HG02852 (cell line): ENCODE measurements around the gene NHS.

Source experiments
- ATAC-seq: cut with Tn5 transposase; IDR thresholded peaks from one replicate; pipeline ENCODE4 v1.9.1; 2021; ENCODE audit warnings: mild to moderate bottlenecking, moderate library complexity; ENCODE audit not compliant: unreplicated experiment

Gene NHS

DNA sequence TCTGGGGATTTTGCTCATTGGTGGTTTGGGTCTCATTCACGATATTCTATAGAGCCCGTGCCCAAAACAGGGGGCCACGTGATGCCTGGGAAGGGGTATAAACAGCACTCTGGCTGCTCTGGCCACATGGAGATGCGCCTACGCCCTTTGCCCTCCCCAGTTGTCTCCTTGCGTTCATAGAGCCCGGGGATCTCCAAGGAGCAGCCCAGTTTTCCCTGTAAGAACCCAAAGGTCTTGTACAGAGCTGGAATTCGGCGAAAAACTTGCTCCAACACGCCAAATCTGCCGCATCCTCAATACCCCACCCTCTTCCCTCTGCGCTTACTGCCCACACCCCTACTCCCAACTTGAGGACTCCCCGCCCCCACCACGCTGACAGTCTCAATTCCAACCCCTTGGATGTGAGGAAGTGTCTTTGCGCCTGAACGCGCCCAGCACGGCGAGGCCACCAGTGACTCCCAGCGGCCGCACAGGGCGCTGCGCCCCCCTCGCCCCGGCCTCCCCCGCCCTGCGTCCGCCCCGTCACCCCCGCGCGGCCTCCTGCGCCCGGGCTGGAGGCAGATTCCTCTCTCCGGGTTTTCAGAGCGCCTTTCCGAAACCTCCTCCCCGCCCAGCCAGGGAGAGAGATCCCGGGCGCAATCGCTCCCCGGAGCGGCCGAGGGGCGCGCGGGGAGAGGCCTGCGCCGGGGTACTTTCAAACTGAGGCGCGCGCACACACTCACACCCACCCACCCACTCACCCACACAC, at the start of gene NHS:
NHS (plus strand) TSS at position 582 of the 748 bp plus-strand sequence. CDS start 558 bp downstream, outside the sequence.
- ATAC-seq = no peak

DNA sequence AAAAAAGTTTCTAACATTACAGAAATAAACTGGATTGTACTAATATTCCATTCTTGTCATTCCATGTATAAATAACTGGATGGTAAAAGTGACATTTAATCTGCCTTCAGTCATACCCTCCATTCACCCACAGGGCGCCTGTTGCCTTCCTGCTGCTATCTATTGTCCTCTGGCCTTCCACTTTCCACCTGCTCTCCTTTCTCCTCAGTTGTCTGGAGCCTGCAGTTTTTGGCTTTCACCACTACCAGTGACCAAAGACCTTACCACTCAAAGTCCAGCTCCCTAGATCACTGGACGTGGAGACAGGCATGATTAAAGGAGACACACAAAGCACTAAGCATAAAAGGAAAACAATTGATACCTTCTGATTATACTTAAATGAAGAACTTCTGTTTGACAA, 46.2 kb upstream of the NHS start:
- ATAC-seq = no peak

DNA sequence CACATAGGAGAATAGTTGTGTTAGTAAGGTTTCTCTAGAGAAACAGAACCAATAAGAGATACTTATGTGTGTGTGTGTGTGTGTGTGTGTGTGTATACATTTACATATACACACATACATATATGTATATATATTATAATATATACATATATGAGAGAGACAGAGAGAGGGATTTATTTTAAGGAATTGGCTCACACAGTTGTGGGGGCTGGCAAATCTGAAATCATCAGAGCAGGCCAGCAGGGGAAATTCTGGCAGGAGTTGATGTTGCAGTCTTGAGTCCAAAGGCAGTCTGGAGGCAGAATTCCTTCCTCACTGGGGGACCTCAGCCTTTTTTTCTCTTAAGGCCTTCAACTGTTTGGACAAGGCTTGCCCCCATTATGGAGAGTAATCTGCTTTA, 38.6 kb upstream of the NHS start:
- no peak for ATAC-seq

DNA sequence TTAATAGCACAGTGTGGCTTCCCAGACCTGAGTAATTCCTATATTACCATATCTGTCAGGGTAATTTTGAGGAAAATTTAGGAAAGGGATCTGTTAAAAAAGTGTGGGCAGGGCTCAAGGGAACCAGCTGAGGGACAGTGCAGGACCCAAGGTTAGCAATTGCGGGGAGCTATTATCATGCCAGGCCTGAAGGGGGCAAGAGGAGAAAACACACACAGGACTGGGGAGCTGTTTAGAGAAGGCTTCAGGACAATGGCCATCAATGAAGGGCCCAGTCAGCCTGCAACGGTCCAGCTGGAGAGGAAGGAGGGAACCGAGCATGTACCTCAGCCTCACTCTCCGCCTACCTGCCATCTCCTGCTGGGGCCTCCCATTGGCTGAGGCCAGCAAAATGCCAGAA, 19.0 kb upstream of the NHS start:
- no peak for ATAC-seq

DNA sequence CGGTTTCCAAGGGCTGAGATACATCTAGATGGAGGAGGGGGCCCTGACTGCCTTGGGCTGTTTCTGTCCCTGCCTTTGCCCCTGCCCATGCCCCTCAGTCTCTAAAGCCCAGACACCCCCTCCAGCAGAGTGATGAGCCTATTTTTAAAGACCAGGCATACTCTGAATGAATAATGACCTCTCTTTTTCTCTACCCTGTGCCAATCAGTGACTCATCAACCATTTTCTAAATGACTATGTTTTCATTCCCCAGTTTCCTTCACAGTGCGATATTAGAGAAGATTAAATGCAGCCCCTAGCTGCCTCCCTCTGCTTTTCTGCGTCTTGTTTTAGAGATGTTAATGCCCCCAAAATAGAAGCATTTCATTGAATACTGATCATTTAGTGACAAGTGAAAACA, 15.5 kb upstream of the NHS start:
- no peak for ATAC-seq

DNA sequence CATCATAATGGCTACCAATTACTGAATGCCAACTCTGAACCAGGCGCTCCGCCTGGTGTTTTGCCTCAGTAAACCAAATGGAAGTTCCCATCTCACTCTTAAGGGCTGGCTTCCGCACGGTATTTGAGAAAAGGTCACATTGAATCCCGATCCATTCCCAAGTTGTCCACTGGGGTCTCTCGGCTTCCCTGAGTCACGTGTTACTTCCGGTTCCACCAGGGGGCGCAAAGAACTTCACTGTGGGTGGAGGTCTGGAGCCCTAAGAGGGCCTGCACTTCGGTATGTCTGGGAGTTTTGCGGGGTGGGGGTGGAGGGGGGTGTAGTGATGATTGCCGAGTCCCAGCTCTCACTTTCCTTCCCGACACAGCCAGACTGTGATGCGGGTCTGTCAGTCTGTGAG, 13.4 kb upstream of the NHS start:
- no peak for ATAC-seq

DNA sequence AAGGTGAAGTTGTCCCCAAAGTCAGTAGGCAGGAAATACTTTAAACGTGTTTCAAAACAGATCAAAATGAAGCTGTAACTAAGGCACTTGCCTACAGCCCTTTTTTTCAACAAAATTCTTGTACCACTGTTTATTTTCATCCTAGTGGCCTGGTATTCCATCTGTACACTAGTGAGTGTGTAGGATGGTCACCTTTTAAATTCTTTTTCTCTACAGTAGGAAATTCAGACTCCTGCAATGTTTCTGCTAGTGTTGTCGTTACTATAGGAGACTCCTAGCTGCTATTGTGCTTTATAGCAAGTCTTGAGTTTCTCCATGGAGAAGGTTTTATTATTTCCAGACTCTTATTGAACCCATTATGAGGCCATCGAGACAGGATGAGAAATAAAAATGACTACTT, 7.0 kb upstream of the NHS start:
- ATAC-seq = no peak

DNA sequence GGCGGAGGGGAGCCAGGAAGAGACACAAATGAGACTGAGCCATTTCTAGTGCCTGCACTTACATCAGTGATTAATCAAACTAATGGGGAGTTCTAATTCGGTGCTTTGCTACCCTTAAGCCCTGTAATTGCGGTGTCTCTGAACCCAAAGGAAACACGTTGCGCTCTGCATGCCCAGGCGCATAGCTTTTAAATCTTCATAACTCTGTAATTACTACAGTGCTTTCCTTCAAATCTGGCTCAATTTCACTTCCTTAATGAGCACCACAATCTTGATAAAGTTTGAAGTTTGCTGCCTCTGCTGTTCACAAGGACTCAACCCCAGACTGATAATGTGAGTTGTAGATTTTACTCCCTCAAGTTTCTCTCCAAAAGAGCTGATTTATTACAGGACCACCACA, 5.7 kb upstream of the NHS start:
- ATAC-seq = no peak

DNA sequence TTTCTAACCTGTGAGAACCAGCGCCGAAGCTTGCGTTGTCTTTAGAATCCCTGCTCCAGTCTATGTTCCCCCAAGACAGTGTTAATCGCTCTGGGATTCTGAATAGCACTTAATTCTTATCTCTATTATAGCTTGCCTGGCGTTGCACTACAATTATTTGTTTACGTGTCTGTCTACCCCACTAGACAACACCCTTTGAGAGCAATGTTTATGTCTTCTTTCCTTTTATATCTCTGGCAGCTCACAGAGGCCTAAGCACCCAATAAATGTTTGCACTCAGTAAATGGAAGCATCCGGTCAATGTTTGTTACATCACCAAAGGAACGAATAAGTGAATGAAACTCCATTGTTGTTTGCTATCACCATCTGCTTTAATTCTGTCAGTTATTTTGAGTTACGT, 4.8 kb upstream of the NHS start:
- no peak for ATAC-seq

DNA sequence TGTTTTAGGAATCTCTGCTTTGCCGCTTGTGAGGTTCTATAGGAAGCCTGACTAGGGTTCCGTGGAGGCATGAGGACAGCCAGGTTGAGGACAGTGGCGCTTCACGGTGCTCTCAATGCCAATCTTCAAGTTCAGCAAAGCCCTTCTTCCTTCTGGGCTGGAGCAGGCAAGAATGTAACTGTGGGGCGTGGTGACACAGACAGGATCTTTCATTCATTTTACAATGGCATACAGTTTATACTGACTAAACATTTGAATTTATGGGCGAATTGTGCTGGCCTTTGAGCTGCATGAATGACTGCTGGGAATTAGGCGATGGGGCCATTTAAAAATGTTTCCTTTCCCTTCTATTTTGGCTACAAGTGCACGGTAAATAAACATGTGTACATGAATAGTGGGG, 2.9 kb upstream of the NHS start:
- ATAC-seq = no peak

DNA sequence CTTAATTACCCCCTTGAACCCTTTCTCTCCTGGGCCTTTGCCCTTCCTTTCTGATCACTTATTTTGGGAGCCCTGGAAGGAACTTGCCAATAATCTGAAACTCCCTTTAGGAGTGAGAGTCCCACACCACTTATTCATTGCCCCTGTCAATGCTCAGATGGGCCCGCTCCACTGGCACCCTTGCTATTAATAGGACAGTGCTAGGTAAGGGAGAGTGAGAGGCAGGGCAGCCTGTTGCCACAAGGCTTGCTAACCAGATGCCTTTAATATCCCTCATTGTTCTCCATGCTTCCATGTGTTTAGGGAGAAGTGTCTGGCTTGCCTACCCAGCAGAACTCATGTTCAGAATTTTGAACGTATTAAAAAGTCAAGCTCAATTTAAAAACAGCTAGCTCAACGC, 1.7 kb upstream of the NHS start:
- ATAC-seq = no peak

DNA sequence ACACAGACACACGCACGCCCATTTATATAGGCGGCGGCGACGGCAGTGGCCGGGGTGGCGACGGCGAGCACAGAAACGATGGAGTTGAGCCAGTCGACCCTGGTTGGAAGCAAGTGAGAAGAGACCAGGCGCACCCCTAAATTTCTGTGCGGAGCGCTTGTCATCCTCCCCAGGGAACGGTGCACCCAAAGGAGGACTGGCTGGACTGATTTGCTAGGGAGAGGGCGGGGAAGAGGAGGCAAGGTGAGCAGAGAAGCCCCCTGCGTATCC, 302 bp downstream of the NHS start:
- no peak for ATAC-seq

DNA sequence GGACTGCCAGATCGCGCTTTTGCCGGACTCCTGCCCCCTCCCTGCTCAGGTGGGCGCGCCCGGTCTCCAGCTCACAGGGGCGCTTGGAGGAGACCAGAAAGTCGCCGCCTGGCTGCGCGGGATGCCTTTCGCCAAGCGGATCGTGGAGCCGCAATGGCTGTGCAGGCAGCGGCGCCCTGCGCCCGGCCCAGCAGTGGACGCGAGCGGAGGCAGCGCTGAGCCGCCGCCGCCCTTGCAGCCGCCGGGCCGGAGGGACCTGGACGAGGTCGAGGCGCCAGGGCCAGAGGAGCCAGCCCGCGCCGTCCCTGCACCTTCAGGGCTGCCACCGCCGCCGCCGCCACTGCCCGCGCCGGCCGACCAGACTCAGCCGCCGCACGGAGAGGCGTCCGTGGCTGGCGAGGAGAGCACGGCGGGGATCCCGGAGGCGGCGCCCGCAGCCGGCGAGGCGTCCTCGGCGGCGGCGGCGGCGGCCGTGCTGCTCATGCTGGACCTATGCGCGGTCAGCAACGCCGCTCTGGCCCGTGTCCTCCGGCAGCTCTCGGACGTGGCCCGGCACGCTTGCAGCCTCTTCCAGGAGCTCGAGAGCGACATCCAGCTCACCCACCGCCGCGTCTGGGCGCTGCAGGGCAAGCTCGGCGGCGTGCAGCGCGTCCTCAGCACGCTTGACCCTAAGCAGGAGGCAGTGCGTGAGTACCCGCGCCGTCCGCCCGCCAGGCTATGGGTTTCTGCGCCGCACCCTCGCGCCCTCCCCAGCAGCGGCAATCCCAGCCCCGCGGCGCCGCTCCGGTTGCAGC, 834 bp downstream of the NHS start:
- ATAC-seq = no peak

DNA sequence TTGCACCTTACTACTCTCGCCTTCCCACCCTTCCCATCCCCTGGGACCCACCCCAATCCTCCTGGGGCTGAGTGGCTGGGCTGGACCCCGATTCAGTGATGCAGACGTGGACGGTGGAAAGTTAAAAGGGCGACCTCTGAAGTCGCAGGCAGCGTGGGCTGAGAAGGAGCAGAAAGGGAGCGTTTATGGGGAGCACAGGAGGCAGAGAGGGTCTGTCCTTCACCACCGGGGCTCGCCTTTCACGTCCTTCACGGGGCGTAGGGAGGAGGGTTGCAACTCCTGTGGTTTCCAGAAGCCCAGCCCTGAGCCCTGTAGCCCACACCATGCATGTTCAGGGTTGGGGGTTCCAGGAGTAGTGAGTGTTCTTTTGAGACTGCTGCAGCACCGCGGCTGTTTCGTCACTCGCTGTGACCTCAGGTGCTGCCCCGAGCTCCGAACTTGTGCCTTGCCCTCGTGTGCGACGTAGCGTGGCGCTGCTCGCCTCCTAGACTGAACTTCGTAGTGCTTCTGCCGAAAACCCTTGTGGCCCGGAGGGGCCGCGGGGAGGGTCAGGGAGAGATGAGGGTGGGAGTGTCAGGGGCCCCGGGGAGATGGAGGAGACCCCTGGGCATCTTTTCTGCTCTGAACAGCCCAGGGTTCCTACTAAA, 1.6 kb downstream of the NHS start:
- no peak for ATAC-seq

DNA sequence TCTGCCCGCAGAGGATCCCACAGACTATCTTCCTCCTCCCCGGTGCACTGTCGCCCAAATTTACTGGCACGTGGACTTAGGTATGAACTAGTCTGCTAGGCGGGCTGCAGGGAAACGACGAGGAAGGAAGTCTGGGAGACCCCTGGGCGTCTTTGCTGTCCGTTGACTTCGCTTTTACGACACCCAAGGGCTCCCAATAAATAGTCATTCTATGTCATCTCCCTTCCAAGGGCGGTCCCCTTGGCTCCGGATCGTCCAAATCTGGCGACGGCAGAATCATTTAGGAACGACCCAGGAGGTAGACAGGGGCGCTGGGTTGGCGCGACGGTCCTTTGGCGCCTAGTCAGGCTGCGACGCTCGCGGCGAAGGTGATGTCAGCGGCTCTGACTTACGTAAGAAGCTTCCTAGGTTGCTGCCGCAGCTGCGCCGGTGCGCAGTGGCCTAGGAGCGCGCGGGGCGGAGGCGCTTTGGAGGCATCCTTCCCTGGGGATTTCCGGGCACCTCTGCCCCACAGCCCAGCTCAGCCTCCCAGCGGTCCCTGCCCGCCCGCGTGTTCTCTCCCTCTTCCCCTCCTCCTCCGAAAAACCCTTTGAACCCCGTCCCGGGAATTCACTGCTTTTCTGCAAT, 2.2 kb downstream of the NHS start:
- ATAC-seq = no peak

DNA sequence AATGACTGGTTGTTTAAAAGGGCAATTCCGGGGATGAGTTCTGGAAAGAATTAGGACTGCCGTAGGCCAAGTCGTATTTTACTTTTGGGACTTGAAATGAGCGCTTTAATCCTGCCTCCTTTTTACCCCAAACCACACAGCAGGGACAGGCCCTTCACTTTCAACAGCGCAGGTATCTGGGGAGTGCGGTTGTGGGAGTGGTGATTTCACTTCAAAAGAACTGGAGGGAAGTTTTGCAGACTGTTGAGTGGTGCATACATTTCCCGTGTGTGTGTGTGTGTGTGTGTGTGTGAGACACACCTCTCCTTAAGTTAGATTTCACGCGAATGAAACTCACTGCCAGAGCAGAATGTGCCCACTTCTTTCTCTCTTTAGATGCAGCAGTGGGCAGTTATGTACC, 2.8 kb downstream of the NHS start:
- no peak for ATAC-seq

DNA sequence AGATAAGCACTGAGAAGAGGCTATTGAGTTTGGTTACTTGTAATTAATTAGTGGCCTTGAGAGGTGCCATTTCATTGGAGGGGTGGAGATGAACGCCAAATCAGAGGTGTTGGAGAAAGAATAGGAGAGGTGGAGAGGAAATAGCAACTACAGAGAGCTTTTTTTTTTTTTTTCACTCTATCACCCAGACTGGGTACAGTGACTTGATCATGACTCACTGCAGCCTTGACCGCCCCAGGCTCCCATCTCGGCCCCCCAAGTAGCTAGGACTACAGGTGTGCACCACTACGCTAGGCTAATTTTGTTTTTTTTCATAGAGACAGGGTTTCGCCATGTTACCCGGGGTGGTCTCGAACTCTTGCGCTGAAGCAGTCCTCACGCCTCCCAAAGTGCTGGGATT, 5.2 kb downstream of the NHS start:
- no peak for ATAC-seq

DNA sequence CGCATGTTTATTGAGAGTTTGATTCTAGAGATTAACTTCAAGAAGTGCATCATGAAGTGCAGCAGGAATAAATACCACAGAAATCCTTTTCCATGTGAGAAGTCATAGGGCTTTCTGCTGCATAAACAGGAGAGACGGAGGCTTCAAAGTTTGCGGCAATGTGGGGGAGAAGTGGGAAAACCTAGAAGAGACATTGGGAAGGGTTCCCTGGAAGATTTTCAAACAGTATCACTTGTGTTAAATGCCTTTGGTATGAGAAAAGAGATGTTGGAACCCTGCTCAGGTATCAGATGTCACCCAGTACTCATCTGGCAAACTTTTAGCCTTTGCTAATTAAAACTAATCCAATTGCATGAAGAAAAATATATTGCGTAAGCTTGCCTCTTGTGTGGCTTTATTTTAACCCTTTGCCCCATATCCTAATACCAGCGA, 15.4 kb downstream of the NHS start:
- ATAC-seq = no peak

DNA sequence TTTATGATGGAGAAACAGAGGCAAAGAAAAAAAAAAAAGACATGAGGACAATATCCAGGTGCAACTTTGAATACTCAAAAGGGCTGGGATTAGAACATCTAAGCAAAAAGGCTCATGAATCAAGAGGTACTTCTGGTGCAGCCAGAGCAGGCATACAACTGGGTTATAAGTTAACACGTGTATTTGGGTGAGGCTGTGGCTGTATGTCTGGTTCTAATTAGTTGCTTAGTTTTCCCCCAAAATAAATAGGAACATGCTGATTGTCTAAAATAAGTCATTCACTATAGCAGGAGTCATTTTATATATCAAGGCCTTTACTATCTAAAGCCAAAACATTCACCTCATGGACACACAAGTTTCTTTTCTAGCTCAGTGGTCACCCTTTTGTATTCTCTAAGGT, 20.2 kb downstream of the NHS start:
- no peak for ATAC-seq

DNA sequence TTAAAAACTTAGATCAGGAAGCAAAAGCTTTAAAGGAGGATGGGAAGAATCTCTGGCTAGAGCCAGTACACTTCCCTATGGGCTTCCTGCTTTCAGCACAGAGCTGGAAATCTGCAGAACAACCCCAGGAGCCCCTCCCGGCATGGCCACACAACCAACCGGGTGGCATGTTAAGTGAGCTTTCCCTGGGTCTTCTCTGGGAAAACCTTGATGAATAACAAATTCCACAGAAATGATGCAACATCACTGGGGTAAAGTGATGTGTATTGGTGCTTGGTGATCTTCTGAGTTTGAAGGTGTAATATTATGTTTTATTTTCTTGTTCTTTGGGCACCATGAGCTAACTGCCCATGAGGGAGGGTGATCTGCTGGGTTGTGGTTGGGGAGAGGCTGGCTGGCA, 22.1 kb downstream of the NHS start:
- no peak for ATAC-seq

DNA sequence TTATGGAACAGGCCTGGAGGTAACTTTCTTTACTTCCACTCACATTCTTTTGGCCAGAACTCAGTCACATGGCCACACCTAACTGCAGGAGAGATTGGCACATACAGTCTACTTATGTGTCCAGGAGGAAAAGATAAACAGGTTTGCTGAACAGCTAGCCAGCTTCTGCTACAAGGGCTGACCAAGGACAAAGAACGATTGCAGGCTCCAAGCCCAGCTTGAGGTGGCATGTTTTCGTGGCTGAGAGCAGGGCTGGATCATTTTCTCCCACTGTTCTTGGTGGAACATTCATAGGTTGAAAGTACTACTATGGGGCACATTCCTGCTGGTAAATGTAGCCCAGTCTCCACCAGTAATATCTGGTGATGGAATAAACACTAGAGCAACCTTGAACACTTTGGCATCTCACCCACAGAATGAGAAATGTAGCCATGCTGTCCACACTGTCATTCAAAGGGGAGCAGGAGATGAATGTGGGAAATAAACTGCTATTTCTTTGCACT, 28.2 kb downstream of the NHS start:
- ATAC-seq = no peak

DNA sequence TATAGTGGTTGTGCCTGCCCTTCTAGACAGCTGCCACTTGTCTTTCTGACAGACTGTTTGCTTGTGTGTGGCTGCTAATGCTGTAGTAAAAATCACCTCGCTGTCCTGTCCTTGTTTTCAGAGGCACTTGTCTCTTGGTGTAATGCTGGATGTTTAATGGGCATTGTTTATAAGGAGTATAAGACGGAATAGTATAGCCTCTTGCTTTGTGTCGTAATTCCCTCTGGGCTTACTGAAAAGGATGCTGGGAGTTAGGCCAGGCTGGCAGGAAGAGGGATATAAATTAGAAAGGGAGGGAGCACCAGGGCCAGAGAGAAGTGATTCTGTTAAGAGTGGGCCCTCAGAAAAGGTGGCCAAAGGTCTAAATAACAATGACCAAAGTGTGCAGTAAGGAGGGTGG, 29.0 kb downstream of the NHS start:
- no peak for ATAC-seq
